A673 (cell line): ENCODE results near the gene MEF2C.

Experiments used
- EZH2 ChIP-seq: fragments of 200-600 bp; sonication (generic); IDR thresholded peaks from 2 replicates; pipeline ENCODE4 v1.6.1; 2017; ENCODE audit warnings: borderline replicate concordance, low read depth, mild to moderate bottlenecking, mixed read lengths, antibody characterized with exemption, low read length; ENCODE audit not compliant: poor library complexity, severe bottlenecking
- TF ChIP-seq, protein P1 (sequence below): fragments of 300-800, 200-600 bp; sonication (generic); conservative IDR thresholded peaks from 2 replicates; pipeline ENCODE4 v1.5.1; 2017; ENCODE audit warnings: low read depth, mild to moderate bottlenecking, antibody characterized with exemption, low read length, moderate library complexity, mixed read lengths

- TF ChIP-seq, protein P1, sequence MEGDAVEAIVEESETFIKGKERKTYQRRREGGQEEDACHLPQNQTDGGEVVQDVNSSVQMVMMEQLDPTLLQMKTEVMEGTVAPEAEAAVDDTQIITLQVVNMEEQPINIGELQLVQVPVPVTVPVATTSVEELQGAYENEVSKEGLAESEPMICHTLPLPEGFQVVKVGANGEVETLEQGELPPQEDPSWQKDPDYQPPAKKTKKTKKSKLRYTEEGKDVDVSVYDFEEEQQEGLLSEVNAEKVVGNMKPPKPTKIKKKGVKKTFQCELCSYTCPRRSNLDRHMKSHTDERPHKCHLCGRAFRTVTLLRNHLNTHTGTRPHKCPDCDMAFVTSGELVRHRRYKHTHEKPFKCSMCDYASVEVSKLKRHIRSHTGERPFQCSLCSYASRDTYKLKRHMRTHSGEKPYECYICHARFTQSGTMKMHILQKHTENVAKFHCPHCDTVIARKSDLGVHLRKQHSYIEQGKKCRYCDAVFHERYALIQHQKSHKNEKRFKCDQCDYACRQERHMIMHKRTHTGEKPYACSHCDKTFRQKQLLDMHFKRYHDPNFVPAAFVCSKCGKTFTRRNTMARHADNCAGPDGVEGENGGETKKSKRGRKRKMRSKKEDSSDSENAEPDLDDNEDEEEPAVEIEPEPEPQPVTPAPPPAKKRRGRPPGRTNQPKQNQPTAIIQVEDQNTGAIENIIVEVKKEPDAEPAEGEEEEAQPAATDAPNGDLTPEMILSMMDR, result no peak
- TF ChIP-seq EZH2, result no peak
These were observed 114.6 kb downstream of the MEF2C start for GRCh38 chr5:88768411-88768810.
